Gastroesophageal sphincter (tissue), 3 donors: ENCODE results near the gene TPSD1.

Source experiments
- EP300 ChIP-seq: sonication (generic); formaldehyde crosslinking; IDR thresholded peaks from one replicate; pipeline ENCODE4 v1.6.1; 2017; ENCODE audit warnings: antibody characterized with exemption, mild to moderate bottlenecking
- POLR2A ChIP-seq, 2 donors: fragments of 450-650 bp; IDR thresholded peaks; one replicate each; pipeline ENCODE4 v1.6.1; 2017; ENCODE audit warnings: antibody characterized with exemption in 2 of 2, mild to moderate bottlenecking in 2 of 2, moderate library complexity in 1 of 2
- POLR2AphosphoS5 ChIP-seq: sonication (generic); formaldehyde crosslinking; IDR thresholded peaks from one replicate; pipeline ENCODE4 v1.6.1; 2017; ENCODE audit warnings: antibody characterized with exemption
- TF ChIP-seq, protein P1 (sequence below), 4 experiments: fragments of 200-600 bp in 2 of 4; fragments of 450-650 bp in 2 of 4; sonication (generic) in 1 of 4; IDR thresholded peaks; one replicate each; pipeline ENCODE4 v1.5.1; 2017 to 2019; ENCODE audit warnings: antibody characterized with exemption in 4 of 4, mild to moderate bottlenecking in 2 of 4, moderate library complexity in 2 of 4

DNA sequence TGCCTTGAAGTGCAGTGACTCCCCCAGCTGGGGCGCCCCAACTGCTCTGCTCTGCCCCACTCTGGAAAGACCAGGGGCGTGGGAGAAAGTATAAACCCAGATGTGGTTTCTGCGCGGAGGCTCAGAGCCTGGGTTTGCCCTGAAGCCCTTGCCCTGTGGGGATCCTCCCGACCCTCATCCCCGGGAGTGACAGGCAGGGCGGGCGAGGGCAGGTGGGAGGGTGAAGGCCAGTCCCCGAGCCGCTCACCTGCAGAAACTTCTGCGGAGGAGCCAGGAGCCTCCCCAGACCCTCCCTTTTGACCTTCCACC, 3.8 kb downstream of the TPSD1 start:
- TF ChIP-seq, protein P1, sequence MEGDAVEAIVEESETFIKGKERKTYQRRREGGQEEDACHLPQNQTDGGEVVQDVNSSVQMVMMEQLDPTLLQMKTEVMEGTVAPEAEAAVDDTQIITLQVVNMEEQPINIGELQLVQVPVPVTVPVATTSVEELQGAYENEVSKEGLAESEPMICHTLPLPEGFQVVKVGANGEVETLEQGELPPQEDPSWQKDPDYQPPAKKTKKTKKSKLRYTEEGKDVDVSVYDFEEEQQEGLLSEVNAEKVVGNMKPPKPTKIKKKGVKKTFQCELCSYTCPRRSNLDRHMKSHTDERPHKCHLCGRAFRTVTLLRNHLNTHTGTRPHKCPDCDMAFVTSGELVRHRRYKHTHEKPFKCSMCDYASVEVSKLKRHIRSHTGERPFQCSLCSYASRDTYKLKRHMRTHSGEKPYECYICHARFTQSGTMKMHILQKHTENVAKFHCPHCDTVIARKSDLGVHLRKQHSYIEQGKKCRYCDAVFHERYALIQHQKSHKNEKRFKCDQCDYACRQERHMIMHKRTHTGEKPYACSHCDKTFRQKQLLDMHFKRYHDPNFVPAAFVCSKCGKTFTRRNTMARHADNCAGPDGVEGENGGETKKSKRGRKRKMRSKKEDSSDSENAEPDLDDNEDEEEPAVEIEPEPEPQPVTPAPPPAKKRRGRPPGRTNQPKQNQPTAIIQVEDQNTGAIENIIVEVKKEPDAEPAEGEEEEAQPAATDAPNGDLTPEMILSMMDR (IDR thresholded peaks at IDR 0.05) = no peak
- TF ChIP-seq POLR2AphosphoS5 = no peak
- TF ChIP-seq POLR2A (IDR thresholded peaks at IDR 0.05) = no peak
- TF ChIP-seq EP300 = no peak
